ENCODE data around the gene PMFBP1. TPM values are rescaled to one million over a fixed set of nuclear protein-coding genes. Genes with fewer than 3 reads are reported as not detected.
"Not testable (repeated sequence)": the region's sequence is repeated elsewhere in the genome, so short reads cannot be mapped to it uniquely, and the experiment has no call there.

Gene PMFBP1
- total RNA-seq, 1 experiment from 2014 or later: not detected

GRCh38 chr16:72094266-72094610, 77.7 kb downstream of the PMFBP1 start:
- no peak for DNase-seq (ENCODE audit: low read depth, low spot score)
- in situ Hi-C loops (cut with HindIII; ENCODE audit: low pct_unique_long_range_greater_than_20kb, low sequenced_read_pairs): no loop called here

- DNase-seq (ENCODE audit: low read depth, low spot score): peak; percentile 99
- in situ Hi-C loops (cut with HindIII; ENCODE audit: low pct_unique_long_range_greater_than_20kb, low sequenced_read_pairs): no loop called here
These were observed 78.3 kb downstream of the PMFBP1 start, which contains the start of the genes DHX38 and TXNL4B for GRCh38 chr16:72093448-72094265. DHX38 (plus strand) TSS chr16:72093847; CDS start chr16:72096158, 2,311 bp downstream. TXNL4B (minus strand) TSS chr16:72093620; CDS start chr16:72090749, 2,871 bp downstream.

GRCh38 chr16:72092832-72093447, 79.0 kb downstream of the PMFBP1 start:
- DNase-seq (ENCODE audit: low read depth, low spot score): peak; percentile 57
- in situ Hi-C loops (cut with HindIII; ENCODE audit: low pct_unique_long_range_greater_than_20kb, low sequenced_read_pairs): no loop called here

- in situ Hi-C loops (cut with HindIII; ENCODE audit: low pct_unique_long_range_greater_than_20kb, low sequenced_read_pairs): no loop called here
- DNase-seq (ENCODE audit: low read depth, low spot score): no peak
These were observed 80.7 kb downstream of the PMFBP1 start for GRCh38 chr16:72091217-72091616.

GRCh38 chr16:72085002-72085401, 87.0 kb downstream of the PMFBP1 start:
- no peak for DNase-seq (ENCODE audit: low read depth, low spot score)
- in situ Hi-C loops (cut with HindIII; ENCODE audit: low pct_unique_long_range_greater_than_20kb, low sequenced_read_pairs): no loop called here

GRCh38 chr16:72084445-72084844, 87.5 kb downstream of the PMFBP1 start:
- in situ Hi-C loops (cut with HindIII; ENCODE audit: low pct_unique_long_range_greater_than_20kb, low sequenced_read_pairs): no loop called here
- DNase-seq (ENCODE audit: low read depth, low spot score): no peak

- in situ Hi-C loops (cut with HindIII; ENCODE audit: low pct_unique_long_range_greater_than_20kb, low sequenced_read_pairs): no loop called here
- DNase-seq (ENCODE audit: low read depth, low spot score): no peak
These were observed 88.1 kb downstream of the PMFBP1 start for GRCh38 chr16:72083778-72084404.

- in situ Hi-C loops (cut with HindIII; ENCODE audit: low pct_unique_long_range_greater_than_20kb, low sequenced_read_pairs); DNase-seq (ENCODE audit: low read depth, low spot score): not testable (repeated sequence)
These were observed 94.8 kb downstream of the PMFBP1 start for GRCh38 chr16:72076991-72077706.

GRCh38 chr16:72075067-72075466, 96.9 kb downstream of the PMFBP1 start:
- DNase-seq (ENCODE audit: low read depth, low spot score); in situ Hi-C loops (cut with HindIII; ENCODE audit: low pct_unique_long_range_greater_than_20kb, low sequenced_read_pairs): not testable (repeated sequence)

- DNase-seq (ENCODE audit: low read depth, low spot score): no peak
- in situ Hi-C loops (cut with HindIII; ENCODE audit: low pct_unique_long_range_greater_than_20kb, low sequenced_read_pairs): no loop called here
These were observed 98.3 kb downstream of the PMFBP1 start for GRCh38 chr16:72073560-72074230.

GRCh38 chr16:72072514-72073342, 99.2 kb downstream of the PMFBP1 start:
- DNase-seq (ENCODE audit: low read depth, low spot score): no peak
- in situ Hi-C loops (cut with HindIII; ENCODE audit: low pct_unique_long_range_greater_than_20kb, low sequenced_read_pairs): no loop called here

Other genes with a start within 250 kb of the PMFBP1 start
- gene PKD1L3, start 171.8 kb downstream of the PMFBP1 start, total RNA-seq (2014; rRNA removed; shearing (Covaris generic)): not detected in 2 replicates
- gene DHODH, start 163.4 kb downstream of the PMFBP1 start, total RNA-seq (2014; rRNA removed; shearing (Covaris generic)): 10.1 and 10.5 TPM in 2 replicates
- gene HP, start 117.7 kb downstream of the PMFBP1 start, total RNA-seq (2014; rRNA removed; shearing (Covaris generic)): not detected in 2 replicates
- not detected in 2 replicates for gene HPR, start 108.9 kb downstream of the PMFBP1 start, total RNA-seq (2014; rRNA removed; shearing (Covaris generic))
- 11.0 and 11.2 TPM in 2 replicates for gene TXNL4B, start 78.5 kb downstream of the PMFBP1 start, total RNA-seq (2014; rRNA removed; shearing (Covaris generic))
- gene DHX38, start 78.3 kb downstream of the PMFBP1 start, total RNA-seq (2014; rRNA removed; shearing (Covaris generic)): 27.9 and 33.2 TPM in 2 replicates